Measurements from ENCODE around the gene ACAN.
A peak's percentile ranks its signal among the peaks of the same experiment; 100 is the strongest.

Gene ACAN

DNA sequence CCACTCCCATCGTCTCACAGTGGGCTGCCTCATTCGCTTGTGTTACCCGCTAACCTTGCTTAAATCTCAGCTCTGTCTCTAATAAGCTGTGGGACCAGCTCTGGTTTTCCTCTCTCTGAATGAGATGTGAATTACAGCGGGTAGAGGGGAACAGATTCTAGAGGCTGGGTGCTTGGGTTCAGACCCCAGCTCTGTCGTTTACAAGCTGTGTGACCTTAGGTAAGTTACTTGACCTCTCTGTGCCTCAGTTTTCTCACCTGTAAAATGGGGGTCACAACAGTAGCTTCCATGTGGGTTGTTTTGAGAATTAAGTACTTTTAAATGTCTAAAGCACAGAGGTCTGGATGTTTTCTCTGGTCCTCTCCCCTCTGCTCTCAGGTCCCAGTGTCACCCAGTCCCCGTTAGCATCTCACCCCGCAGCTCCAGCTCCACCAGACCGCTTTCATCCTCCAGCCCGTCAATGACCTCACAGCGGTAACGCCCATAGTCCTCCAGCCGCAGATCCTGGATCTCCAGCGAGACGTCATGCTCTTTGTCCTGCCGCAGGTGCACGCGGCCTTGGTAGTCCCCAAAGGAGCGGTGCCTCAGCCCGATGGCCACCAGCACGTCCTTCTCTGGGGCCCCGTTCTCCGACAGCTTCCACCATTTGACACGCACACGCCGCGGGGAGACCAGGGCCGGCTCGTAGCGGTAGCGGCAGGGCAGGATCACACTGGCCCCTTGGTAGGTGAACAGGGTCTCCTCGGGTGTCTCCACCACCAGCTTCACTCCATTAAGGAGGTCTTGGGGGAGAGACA lies 77.9 kb downstream of the ACAN start:
- DNase-seq: no peak

DNA sequence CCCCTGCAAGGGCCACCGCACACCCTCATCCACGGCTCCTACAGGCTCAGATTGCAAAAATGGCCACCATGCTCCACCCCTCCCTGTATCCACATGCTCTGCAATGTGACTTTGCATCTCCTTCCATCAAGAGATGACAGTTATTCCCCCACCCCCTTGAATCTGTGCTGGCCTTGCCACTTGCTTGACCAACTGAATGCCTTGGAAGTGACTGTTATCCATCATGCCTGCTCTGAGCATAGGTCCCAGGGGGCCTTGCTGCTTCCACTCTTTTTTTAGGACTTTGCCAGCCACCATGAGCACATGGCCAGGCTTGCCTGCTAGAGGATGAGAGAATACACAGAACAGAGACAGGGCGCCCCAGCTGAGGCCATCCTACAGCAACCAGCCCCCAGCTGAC lies 78.5 kb downstream of the ACAN start:
- no peak for DNase-seq

GRCh38 chr15:88882785-88883184 lies 79.5 kb downstream of the ACAN start:
- DNase-seq: no peak

GRCh38 chr15:88887068-88887580 lies 83.9 kb downstream of the ACAN start:
- DNase-seq: no peak

DNA sequence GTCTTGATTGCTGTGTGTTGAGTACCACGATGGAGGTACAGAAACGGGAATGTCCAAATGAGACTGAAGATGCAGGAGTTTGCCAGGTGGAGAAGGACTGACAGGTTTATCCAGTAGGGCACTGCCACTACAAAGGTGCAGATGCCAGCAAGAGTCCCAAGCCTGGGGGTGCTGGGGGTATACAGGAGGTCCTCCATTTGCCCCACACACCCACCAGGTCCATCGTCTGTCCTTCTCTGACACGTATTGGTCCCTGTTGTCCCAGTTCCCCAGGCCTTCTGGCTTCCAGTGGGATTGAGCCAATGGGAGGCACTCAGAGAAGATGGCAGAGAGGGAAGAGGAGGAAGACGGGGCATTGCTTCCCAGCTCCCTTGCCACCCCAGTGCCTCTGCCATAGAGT lies 85.5 kb downstream of the ACAN start:
- no peak for DNase-seq

- no peak for DNase-seq
Measured at GRCh38 chr15:88890495-88890894, 87.3 kb downstream of the ACAN start.

GRCh38 chr15:88891540-88892254 lies 88.5 kb downstream of the ACAN start:
- DNase-seq: no peak

GRCh38 chr15:88894348-88894818 lies 91.1 kb downstream of the ACAN start:
- DNase-seq: peak; percentile 87

GRCh38 chr15:88894819-88895767 lies 91.9 kb downstream of the ACAN start, which contains the start of gene HAPLN3:
TSS of gene HAPLN3 (minus strand) at chr15:88895544. CDS start at chr15:88887298, 8,246 bp downstream.
- DNase-seq: peak; percentile 68

GRCh38 chr15:88896333-88897033 lies 93.2 kb downstream of the ACAN start:
- no peak for DNase-seq

- no peak for DNase-seq
Measured at GRCh38 chr15:88897142-88897455, 93.9 kb downstream of the ACAN start.

- peak; percentile 82 for DNase-seq
Measured at GRCh38 chr15:88897456-88898194, 94.4 kb downstream of the ACAN start.

DNA sequence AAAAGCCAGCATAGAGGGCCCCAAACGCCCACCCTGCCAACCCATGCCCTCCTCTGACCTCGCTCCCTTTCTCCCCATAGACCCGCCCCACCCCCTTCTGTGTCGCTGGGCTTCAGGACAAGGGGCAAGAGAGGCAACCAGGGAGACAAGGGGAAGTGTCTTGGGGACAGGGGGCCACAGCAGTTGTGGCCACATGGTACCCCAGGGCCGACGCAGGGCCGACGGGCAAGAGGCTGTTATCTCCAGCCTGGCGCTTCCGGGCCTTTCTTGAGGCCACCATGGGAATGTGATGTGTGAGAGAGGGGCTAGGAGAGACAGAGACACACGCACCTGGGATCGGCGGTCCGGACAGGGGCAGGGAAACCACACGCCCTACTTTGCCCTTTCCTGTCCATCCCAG lies 95.5 kb downstream of the ACAN start:
- no peak for DNase-seq

GRCh38 chr15:88899251-88899650 lies 96.0 kb downstream of the ACAN start:
- no peak for DNase-seq

GRCh38 chr15:88900309-88900981 lies 97.2 kb downstream of the ACAN start:
- no peak for DNase-seq

GRCh38 chr15:88900982-88901418 lies 97.8 kb downstream of the ACAN start:
- DNase-seq: no peak

- no peak for DNase-seq
Measured at GRCh38 chr15:88901508-88902220, 98.4 kb downstream of the ACAN start.

DNA sequence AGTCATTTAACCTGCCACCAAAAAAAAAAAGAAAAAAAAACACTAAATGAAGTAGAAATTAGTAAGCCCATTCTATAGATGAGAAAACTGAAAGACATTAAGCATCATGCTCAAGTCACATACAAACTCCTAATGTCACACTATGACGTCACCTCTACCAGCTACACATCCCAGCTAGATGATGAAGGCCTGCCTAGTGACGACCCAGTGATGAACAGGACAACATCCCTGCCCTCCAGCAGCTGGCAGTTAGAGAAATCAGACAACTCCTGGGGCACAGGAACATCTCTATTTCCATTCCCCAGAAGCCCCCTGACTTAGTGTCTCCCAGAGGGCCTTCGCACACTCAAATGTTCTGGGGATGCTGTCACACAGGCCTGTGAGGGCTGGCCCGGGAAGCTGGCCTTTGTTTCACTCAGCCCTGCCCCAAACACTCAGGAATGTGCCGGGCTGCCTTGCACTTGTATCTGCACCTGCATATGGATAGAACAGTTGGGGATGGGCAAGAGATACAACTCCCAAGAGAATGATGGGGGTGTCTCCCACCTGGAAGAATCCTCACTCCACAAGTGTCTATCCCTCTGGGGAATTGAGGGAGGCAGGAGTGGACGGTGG lies 99.1 kb downstream of the ACAN start:
- no peak for DNase-seq

- no peak for DNase-seq
Measured at GRCh38 chr15:88902846-88903245, 99.6 kb downstream of the ACAN start.

GRCh38 chr15:88904257-88904623 lies 101.0 kb downstream of the ACAN start:
- no peak for DNase-seq

Measured in stimulated activated CD4-positive, alpha-beta T cell treated with anti-CD3 and anti-CD28 coated beads, Interleukin-1b, Interleukin-23, amount 100 ng/mL, for 48 hours (primary cell).